ENCODE results near the gene USP44. TPM values are rescaled to one million over a fixed set of nuclear protein-coding genes. Genes with fewer than 3 reads are reported as not detected.
A peak's percentile ranks its signal among the peaks of the same experiment; 100 is the strongest.
"Not testable (repeated sequence)": the region's sequence is repeated elsewhere in the genome, so short reads cannot be mapped to it uniquely, and the experiment has no call there.

Gene USP44
- total and polyA plus RNA-seq, 2 donors: 0.33 to 1.3 TPM

DNA sequence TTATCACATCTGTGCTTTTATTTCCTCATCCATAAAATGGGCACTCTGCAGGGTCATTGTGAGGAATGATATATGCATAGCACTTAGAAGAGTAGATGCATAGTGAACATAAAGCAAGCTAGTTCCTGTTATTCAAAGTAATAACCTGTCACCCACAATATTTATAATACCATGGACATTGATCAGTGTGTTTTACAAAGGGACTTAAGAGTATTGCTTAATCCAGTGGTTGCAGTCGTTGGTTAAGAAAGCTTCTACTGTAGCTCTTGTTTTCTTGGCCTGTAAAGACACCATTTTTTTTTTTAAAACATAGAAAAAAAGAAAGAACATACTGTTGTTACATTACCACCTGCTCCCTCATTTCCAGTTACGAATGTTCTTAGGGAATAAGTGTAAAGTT lies 64.3 kb downstream of the USP44 start:
- Histone ChIP-seq H3K9me3 (ENCODE audit: control insufficient read depth in 2 of 2, insufficient read depth in 1 of 2, low read length in 1 of 2) (no peaks in the 10 kb centered on the region), H3K36me3 (ENCODE audit: control insufficient read depth in 2 of 2, insufficient read depth in 2 of 2, low read length in 1 of 2) (peaks cover 18 to 37% of the 10 kb centered on the region in 2 donors), H3K27me3 (ENCODE audit: control insufficient read depth in 2 of 2, insufficient read depth in 1 of 2, low read length in 1 of 2) (no peaks in the 10 kb centered on the region), H3K4me3 (ENCODE audit: low read length in 2 of 2) (no peak overlapping the region), H3K4me1 (ENCODE audit: control insufficient read depth in 2 of 2, insufficient read depth in 2 of 2, low read length in 2 of 2) (no peaks in the 10 kb centered on the region), H3K27ac (ENCODE audit: low read depth in 1 of 2, low read length in 1 of 2) (no peak overlapping the region)
- no peak for DNase-seq (ENCODE audit: low read depth in 6 of 9, low spot score in 9 of 9)
- 97% methylated on average over 2 of the region's 2 CpGs for WGBS

DNA sequence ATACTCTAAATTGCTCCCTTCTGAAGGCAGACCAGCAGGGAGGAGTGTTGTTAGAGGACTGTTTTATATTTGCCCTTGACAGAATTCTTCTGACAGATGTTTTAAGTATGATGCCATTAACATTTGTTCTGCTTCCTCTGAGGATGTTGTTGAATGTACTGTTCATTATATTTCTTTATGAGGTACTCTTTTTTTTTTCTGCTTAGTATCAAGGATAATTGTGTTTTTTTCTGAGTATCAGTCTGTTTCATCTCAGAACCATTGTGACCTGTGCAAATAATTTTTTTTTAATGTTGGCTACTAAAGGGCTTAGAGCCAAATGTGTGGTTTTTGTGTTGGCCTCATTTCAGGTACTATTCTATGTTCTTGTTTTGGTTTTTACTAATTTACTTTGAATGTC lies 66.8 kb downstream of the USP44 start:
- Histone ChIP-seq H3K4me1 (ENCODE audit: control insufficient read depth in 2 of 2, insufficient read depth in 2 of 2, low read length in 2 of 2) (no peaks in the 10 kb centered on the region), H3K27me3 (ENCODE audit: control insufficient read depth in 2 of 2, insufficient read depth in 1 of 2, low read length in 1 of 2) (no peaks in the 10 kb centered on the region), H3K27ac (ENCODE audit: low read depth in 1 of 2, low read length in 1 of 2) (no peak overlapping the region), H3K4me3 (ENCODE audit: low read length in 2 of 2) (no peak overlapping the region), H3K9me3 (ENCODE audit: control insufficient read depth in 2 of 2, insufficient read depth in 1 of 2, low read length in 1 of 2) (no peaks in the 10 kb centered on the region), H3K36me3 (ENCODE audit: control insufficient read depth in 2 of 2, insufficient read depth in 2 of 2, low read length in 1 of 2) (peaks cover 11 to 36% of the 10 kb centered on the region in 2 donors)
- DNase-seq (ENCODE audit: low read depth in 6 of 9, low spot score in 9 of 9): no peak

DNA sequence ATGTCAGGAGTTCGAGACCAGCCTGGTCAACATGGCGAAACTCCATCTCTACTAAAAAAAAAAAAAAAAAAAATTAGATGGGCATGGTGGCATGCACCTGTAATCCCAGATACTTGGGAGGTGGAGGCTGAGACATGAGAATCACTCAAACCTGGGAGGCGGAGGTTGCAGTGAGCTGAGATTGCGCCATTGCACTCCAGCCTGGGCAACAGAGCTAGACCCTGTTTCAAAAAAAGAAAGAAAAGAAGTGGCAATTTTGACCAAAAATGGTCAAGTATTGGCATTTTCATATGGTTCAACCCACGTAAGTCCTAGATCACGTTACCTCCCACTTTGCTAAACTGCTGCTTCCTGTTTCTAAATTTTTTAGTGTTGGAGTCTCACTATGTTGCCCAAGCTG lies 68.7 kb downstream of the USP44 start:
- H3K27me3 ChIP-seq (ENCODE audit: control insufficient read depth in 2 of 2, insufficient read depth in 1 of 2, low read length in 1 of 2); H3K4me3 ChIP-seq (ENCODE audit: low read length in 2 of 2); H3K9me3 ChIP-seq (ENCODE audit: control insufficient read depth in 2 of 2, insufficient read depth in 1 of 2, low read length in 1 of 2); H3K4me1 ChIP-seq (ENCODE audit: control insufficient read depth in 2 of 2, insufficient read depth in 2 of 2, low read length in 2 of 2); H3K27ac ChIP-seq (ENCODE audit: low read depth in 1 of 2, low read length in 1 of 2); DNase-seq (ENCODE audit: low read depth in 6 of 9, low spot score in 9 of 9): not testable (repeated sequence)
- 88% methylated on average over 6 of the region's 6 CpGs for WGBS
- H3K36me3 ChIP-seq (ENCODE audit: control insufficient read depth in 2 of 2, insufficient read depth in 2 of 2, low read length in 1 of 2): peaks cover 21 to 47% of the 10 kb centered on the region in 2 donors

DNA sequence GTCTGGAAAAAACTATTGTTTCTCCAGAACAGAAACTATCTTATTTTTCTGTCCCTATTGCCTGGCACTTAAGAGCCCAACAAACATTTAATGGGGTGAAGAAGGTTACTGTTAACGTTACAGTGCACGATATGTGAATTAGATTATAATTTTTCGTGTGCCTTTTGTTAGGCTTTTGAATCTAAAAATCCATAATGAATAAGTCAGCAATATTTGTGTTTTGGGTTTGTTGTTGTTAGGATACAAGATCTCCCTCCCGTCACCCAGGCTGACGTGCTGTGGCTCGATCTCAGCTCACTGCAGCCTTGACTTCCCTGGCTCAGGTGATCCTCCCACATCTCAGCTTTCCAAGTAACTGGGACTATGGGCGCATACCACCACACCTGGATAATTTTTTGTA lies 69.4 kb downstream of the USP44 start:
- peaks cover 19 to 50% of the 10 kb centered on the region in 2 donors for H3K36me3 ChIP-seq (ENCODE audit: control insufficient read depth in 2 of 2, insufficient read depth in 2 of 2, low read length in 1 of 2)
- H3K27me3 ChIP-seq (ENCODE audit: control insufficient read depth in 2 of 2, insufficient read depth in 1 of 2, low read length in 1 of 2): no peaks in the 10 kb centered on the region
- 94% methylated on average over 7 of the region's 7 CpGs for WGBS
- no peaks in the 10 kb centered on the region for H3K4me1 ChIP-seq (ENCODE audit: control insufficient read depth in 2 of 2, insufficient read depth in 2 of 2, low read length in 2 of 2)
- no peaks in the 10 kb centered on the region for H3K9me3 ChIP-seq (ENCODE audit: control insufficient read depth in 2 of 2, insufficient read depth in 1 of 2, low read length in 1 of 2)
- DNase-seq (ENCODE audit: low read depth in 6 of 9, low spot score in 9 of 9): no peak
- no peak overlapping the region for H3K27ac ChIP-seq (ENCODE audit: low read depth in 1 of 2, low read length in 1 of 2)
- H3K4me3 ChIP-seq (ENCODE audit: low read length in 2 of 2): no peak overlapping the region

DNA sequence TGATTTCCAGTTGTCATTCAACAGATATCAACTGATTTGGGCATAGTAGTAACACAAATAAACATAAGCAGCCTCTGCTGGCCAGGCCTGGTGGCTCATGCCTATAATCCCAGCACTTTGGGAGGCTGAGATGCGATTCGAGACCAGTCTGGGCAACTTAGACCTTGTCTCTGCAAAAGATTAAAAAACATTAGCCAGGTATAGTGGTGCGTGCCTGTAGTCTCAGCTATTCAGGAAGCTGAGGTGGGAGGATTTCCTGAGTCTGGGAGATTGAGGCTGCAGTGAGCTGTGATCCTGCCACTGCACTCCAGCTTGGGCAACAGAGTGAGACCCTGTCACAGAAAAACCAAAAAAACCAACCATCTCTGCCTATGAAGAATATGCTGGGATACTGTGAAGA lies 70.2 kb downstream of the USP44 start:
- Histone ChIP-seq H3K4me1 (ENCODE audit: control insufficient read depth in 2 of 2, insufficient read depth in 2 of 2, low read length in 2 of 2) (no peaks in the 10 kb centered on the region), H3K9me3 (ENCODE audit: control insufficient read depth in 2 of 2, insufficient read depth in 1 of 2, low read length in 1 of 2) (no peaks in the 10 kb centered on the region), H3K4me3 (ENCODE audit: low read length in 2 of 2) (no peak overlapping the region), H3K36me3 (ENCODE audit: control insufficient read depth in 2 of 2, insufficient read depth in 2 of 2, low read length in 1 of 2) (peaks cover 13 to 54% of the 10 kb centered on the region in 2 donors), H3K27me3 (ENCODE audit: control insufficient read depth in 2 of 2, insufficient read depth in 1 of 2, low read length in 1 of 2) (no peaks in the 10 kb centered on the region), H3K27ac (ENCODE audit: low read depth in 1 of 2, low read length in 1 of 2) (no peak overlapping the region)
- 62% methylated on average over 3 of the region's 3 CpGs for WGBS
- no peak for DNase-seq (ENCODE audit: low read depth in 6 of 9, low spot score in 9 of 9)

DNA sequence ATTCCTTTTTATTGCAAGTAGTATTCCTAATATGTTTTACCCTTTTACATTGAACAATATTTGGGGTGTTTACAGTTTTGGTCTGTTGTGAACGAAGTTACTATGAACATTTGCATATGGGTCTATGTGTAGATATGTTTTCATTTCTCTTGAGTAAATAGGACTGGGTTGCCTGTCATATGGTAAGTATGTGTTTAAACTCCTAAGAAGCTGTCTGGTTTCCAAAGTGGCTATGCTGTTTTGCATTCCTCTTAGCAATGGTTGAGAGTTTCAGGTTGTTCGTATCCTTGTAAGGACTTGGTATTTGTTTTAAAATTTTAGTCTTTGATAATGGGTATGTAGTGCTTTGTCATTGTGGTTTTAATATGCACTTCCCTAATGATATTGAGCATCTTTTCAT lies 71.0 kb downstream of the USP44 start:
- peaks cover 3 to 4% of the 10 kb centered on the region in 2 donors for H3K4me1 ChIP-seq (ENCODE audit: control insufficient read depth in 2 of 2, insufficient read depth in 2 of 2, low read length in 2 of 2)
- 86% methylated on average over 2 of the region's 2 CpGs for whole genome bisulfite sequencing

DNA sequence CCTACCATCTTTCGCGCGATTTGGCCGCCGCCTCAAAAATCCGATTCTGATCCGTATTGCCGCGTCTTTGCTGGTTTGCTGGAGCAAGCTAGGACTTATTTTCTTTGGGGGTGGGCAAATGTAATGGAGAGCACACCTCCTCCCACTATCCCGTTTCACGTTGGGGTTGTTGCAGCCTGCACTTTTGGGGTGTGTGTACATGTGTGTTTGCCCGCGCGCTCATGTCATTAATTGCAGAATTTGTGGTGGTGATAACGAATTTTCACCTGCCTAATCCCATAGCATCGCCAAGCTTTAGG lies 76.7 kb downstream of the USP44 start:
- peaks cover 9 to 12% of the 10 kb centered on the region in 2 donors for H3K4me1 ChIP-seq (ENCODE audit: control insufficient read depth in 2 of 2, insufficient read depth in 2 of 2, low read length in 2 of 2)
- peak overlapping the region; percentile 97 to 99 for H3K4me3 ChIP-seq (ENCODE audit: low read length in 2 of 2)
- peak in 3 of 9 donors; percentile 0 to 36 (median 2) for DNase-seq (ENCODE audit: low read depth in 6 of 9, low spot score in 9 of 9)
- WGBS: under 1% methylated on average over 16 of the region's 16 CpGs
- peaks cover 10 to 32% of the 10 kb centered on the region in 2 donors for H3K36me3 ChIP-seq (ENCODE audit: control insufficient read depth in 2 of 2, insufficient read depth in 2 of 2, low read length in 1 of 2)
- H3K9me3 ChIP-seq (ENCODE audit: control insufficient read depth in 2 of 2, insufficient read depth in 1 of 2, low read length in 1 of 2): no peaks in the 10 kb centered on the region
- peak overlapping the region; percentile 89 to 97 for H3K27ac ChIP-seq (ENCODE audit: low read depth in 1 of 2, low read length in 1 of 2)
- H3K27me3 ChIP-seq (ENCODE audit: control insufficient read depth in 2 of 2, insufficient read depth in 1 of 2, low read length in 1 of 2): no peaks in the 10 kb centered on the region

More for the DNA sequence above, 71.0 kb downstream of the USP44 start:
- H3K36me3 ChIP-seq (ENCODE audit: control insufficient read depth in 2 of 2, insufficient read depth in 2 of 2, low read length in 1 of 2): peaks cover 13 to 54% of the 10 kb centered on the region in 2 donors
- H3K27me3 ChIP-seq (ENCODE audit: control insufficient read depth in 2 of 2, insufficient read depth in 1 of 2, low read length in 1 of 2): no peaks in the 10 kb centered on the region
- H3K27ac ChIP-seq (ENCODE audit: low read depth in 1 of 2, low read length in 1 of 2): no peak overlapping the region
- no peak overlapping the region for H3K4me3 ChIP-seq (ENCODE audit: low read length in 2 of 2)
- DNase-seq (ENCODE audit: low read depth in 6 of 9, low spot score in 9 of 9): no peak
- no peaks in the 10 kb centered on the region for H3K9me3 ChIP-seq (ENCODE audit: control insufficient read depth in 2 of 2, insufficient read depth in 1 of 2, low read length in 1 of 2)

DNA sequence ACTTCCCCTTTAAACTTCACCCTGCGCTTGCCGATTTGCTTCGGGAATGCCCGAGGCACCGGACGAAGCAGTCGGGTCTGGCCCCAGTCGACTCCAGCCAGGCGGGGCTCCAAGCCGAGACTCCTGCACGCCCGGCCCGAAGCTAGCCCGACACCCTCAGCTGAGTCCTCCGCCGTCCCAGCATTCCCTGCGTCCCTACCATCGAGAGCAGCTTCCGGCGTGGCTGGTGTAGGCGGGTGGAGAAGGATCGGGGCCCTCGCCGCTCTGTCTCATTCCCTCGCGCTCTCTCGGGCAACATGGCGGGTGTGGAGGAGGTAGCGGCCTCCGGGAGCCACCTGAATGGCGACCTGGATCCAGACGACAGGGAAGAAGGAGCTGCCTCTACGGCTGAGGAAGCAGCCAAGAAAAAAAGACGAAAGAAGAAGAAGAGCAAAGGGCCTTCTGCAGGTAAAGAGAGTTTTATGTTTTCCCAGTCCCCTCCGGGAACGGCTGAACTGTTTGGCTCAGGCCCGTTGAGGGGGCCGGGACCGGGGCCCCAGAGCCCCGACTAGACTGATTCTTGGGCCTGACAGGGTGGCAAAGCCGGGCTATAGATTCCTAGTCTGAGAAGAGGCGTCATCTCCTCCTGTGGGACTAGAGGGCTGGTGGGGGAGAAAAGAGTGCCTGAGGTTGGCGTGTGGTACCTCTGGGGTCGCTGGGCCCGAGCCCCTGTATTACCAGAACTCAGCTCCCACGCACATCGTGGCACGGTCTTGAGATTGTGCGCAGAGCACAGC lies 77.2 kb downstream of the USP44 start, which contains the start of gene METAP2:
Gene METAP2 (plus strand): TSS at position 269 of the 776 bp plus-strand sequence. CDS start 28 bp downstream, at position 297.
- no peaks in the 10 kb centered on the region for H3K27me3 ChIP-seq (ENCODE audit: control insufficient read depth in 2 of 2, insufficient read depth in 1 of 2, low read length in 1 of 2)
- H3K9me3 ChIP-seq (ENCODE audit: control insufficient read depth in 2 of 2, insufficient read depth in 1 of 2, low read length in 1 of 2): no peaks in the 10 kb centered on the region
- H3K27ac ChIP-seq (ENCODE audit: low read depth in 1 of 2, low read length in 1 of 2): peak within 1 kb of the TSS; percentile 89 to 97
- peak within 1 kb of the TSS; percentile 97 to 99 for H3K4me3 ChIP-seq (ENCODE audit: low read length in 2 of 2)
- H3K4me1 ChIP-seq (ENCODE audit: control insufficient read depth in 2 of 2, insufficient read depth in 2 of 2, low read length in 2 of 2): peaks cover 9 to 12% of the 10 kb centered on the region in 2 donors
- peaks cover 8 to 28% of the 10 kb centered on the region in 2 donors for H3K36me3 ChIP-seq (ENCODE audit: control insufficient read depth in 2 of 2, insufficient read depth in 2 of 2, low read length in 1 of 2)
- under 1% methylated on average over 49 of the region's 49 CpGs for WGBS
- DNase-seq (ENCODE audit: low read depth in 6 of 9, low spot score in 9 of 9): peak; percentile 78 to 95 (median 86)

DNA sequence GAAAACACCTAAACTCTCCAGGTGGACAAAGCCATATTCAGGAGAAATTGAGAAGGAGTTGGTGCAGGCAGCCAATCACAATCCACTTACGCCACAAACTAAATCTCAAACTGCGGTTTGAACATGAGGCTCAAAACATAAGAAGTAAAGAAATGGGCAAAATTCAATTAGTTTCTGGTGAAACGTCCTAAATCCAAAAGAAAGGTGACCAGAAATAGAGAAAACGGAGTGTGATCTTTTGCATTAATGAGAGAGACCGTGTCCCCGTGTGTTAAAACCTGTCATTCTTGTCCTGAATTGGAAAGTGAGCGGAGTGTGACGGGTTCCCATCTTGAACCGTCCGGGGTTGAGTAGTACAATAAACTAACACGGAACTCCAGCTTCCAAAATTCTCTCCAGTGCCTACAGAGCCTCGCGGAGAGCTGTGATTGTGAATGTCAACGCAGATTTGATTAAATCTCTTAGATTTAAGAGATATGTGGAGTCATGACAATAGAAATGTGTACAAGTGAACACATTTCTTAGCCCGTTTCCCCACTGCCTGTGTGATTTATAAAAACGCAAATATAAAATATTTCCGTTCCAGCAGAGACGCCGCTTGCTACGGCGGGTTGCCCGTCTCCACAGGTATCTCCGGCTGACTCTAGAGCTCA lies 77.9 kb downstream of the USP44 start:
- Histone ChIP-seq H3K36me3 (ENCODE audit: control insufficient read depth in 2 of 2, insufficient read depth in 2 of 2, low read length in 1 of 2) (peaks cover 2 to 21% of the 10 kb centered on the region in 2 donors), H3K4me1 (ENCODE audit: control insufficient read depth in 2 of 2, insufficient read depth in 2 of 2, low read length in 2 of 2) (peaks cover 9 to 12% of the 10 kb centered on the region in 2 donors), H3K9me3 (ENCODE audit: control insufficient read depth in 2 of 2, insufficient read depth in 1 of 2, low read length in 1 of 2) (no peaks in the 10 kb centered on the region), H3K4me3 (ENCODE audit: low read length in 2 of 2) (peak overlapping the region; percentile 97 to 99), H3K27me3 (ENCODE audit: control insufficient read depth in 2 of 2, insufficient read depth in 1 of 2, low read length in 1 of 2) (no peaks in the 10 kb centered on the region), H3K27ac (ENCODE audit: low read depth in 1 of 2, low read length in 1 of 2) (peak overlapping the region; percentile 89 to 97)
- WGBS: under 1% methylated on average over 23 of the region's 23 CpGs
- peak; percentile 19 to 79 (median 50) for DNase-seq (ENCODE audit: low read depth in 6 of 9, low spot score in 9 of 9)

All from thymus (tissue), 11 donors.